Fibroblast of villous mesenchyme (primary cell): Measurements from ENCODE around the gene NEK1. TPM values are rescaled to one million over a fixed set of nuclear protein-coding genes. Genes with fewer than 3 reads are reported as not detected.

Experiments
- DNase-seq: peaks from one replicate; pipeline ENCODE4 v3.0.0-alpha.2; 2010; ENCODE audit warnings: low read depth
- H3K4me3 ChIP-seq: 2 replicates; pipeline ENCODE4 v1.5.1; 2011; ENCODE audit warnings: low read depth, mild to moderate bottlenecking, low read length
- total RNA-seq: library from RNA; depleted of rRNA; stranded (reverse); fragments of >200 nt; gene quantifications from 2 replicates; pipeline ENCODE4 v1.2.3, GENCODE V29; 2012
- TF ChIP-seq, protein P1 (sequence below): IDR thresholded peaks from 2 replicates; pipeline ENCODE4 v1.5.1; 2012; ENCODE audit warnings: low read depth, mild to moderate bottlenecking, low read length; ENCODE audit not compliant: insufficient read depth

The NEK1 gene
- total RNA-seq, 1 donor = 11.2 TPM

DNA sequence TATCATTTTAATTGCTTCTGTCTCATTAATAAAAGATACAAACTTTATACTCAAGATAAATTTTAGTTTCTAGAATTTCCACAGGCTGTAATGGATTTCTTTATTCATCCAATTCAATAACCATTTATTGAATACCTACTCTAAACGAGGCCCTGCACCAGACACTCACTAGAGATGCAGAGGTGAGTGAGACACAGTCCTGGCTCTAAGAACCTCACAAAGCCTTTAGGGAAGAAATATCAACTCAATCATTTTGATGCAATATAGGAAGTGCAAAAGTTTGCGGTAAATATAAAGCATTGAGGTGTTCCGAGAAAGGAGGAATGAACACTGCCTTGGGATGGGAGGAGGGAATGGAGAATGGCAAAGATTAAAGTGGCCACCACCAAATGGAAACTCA lies 260.0 kb downstream of the NEK1 start:
- TF ChIP-seq, protein P1, sequence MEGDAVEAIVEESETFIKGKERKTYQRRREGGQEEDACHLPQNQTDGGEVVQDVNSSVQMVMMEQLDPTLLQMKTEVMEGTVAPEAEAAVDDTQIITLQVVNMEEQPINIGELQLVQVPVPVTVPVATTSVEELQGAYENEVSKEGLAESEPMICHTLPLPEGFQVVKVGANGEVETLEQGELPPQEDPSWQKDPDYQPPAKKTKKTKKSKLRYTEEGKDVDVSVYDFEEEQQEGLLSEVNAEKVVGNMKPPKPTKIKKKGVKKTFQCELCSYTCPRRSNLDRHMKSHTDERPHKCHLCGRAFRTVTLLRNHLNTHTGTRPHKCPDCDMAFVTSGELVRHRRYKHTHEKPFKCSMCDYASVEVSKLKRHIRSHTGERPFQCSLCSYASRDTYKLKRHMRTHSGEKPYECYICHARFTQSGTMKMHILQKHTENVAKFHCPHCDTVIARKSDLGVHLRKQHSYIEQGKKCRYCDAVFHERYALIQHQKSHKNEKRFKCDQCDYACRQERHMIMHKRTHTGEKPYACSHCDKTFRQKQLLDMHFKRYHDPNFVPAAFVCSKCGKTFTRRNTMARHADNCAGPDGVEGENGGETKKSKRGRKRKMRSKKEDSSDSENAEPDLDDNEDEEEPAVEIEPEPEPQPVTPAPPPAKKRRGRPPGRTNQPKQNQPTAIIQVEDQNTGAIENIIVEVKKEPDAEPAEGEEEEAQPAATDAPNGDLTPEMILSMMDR = no peak
- no peak overlapping the region for H3K4me3 ChIP-seq
- DNase-seq = no peak

DNA sequence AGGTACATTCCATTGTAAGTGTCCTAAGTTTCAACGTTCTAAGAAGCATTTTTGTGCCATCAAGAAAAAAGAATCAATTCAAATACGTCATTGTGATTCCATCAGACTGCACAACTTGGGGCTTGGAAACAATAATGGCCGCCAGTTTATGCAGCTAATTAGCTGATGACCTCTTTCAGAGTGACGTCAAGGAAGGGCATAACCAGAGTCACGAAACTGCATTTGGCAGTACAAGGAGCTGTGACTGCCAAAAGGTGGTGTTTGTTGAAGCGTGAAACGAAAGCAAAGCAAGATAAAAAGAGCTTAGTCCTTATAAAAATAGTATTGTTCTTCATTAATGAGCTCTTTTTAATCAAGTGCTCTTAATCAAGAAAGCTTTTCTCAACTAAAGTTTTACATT lies 260.5 kb downstream of the NEK1 start:
- H3K4me3 ChIP-seq = no peak overlapping the region
- peak; percentile 80 for DNase-seq
- TF ChIP-seq, protein P1 = no peak

GRCh38 chr4:169348541-169348940 lies 263.8 kb downstream of the NEK1 start:
- no peak for DNase-seq
- TF ChIP-seq, protein P1 = no peak
- no peak overlapping the region for H3K4me3 ChIP-seq

DNA sequence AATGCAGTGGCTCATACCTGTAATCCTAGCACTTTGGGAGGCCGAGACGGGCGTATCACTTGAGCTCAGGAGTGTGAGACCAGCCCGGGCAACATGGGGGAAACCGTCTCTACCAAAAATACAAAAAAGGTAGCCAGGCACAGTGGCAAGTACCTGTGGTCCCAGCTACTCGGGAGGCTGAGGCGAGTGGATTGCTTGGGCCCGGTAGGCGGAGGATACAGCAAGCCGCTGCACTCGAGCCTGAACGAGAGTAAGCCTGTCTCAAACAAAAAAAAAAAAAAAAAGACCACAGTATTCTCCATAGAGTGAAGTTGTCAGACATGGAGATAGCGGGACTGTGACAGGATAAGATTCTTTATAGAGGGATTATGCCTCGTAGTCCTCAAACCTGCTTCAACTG lies 265.5 kb downstream of the NEK1 start:
- H3K4me3 ChIP-seq = no peak overlapping the region
- TF ChIP-seq, protein P1 = no peak
- no peak for DNase-seq

DNA sequence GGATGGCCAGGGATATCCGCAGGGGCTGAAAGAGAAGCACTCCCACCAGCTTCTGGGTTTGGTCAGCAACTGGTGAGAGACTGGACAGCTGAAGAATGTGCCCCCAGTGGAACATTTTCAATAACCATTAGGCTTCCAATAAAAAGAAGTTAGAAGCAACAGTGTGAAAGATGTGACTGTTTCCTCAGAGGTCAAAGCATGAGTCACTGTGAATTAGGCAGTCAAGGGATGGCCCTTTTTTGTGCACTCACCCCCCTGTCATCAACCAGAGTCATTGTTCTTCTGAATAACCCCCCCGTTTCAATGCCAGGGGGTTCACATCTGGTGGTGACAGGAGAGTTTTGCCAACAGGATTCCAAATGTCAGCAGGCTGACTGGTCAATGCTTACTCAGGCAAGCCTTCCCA lies 267.1 kb downstream of the NEK1 start:
- peak; percentile 19 for DNase-seq
- TF ChIP-seq, protein P1 = no peak
- H3K4me3 ChIP-seq = no peak overlapping the region

Other genes with a start within 250 kb of the NEK1 start
- 27.1 and 30.7 TPM in 2 replicates for gene CLCN3, start 8.0 kb upstream of the NEK1 start, total RNA-seq
- 22.5 and 25.9 TPM in 2 replicates for gene HPF1, start 145.4 kb upstream of the NEK1 start, total RNA-seq